Caco-2 (cell line): ENCODE data around the gene CC2D2B. TPM values are rescaled to one million over a fixed set of nuclear protein-coding genes. Genes with fewer than 3 reads are reported as not detected.
"Not testable (repeated sequence)": the region's sequence is repeated elsewhere in the genome, so short reads cannot be mapped to it uniquely, and the experiment has no call there.

Experiments used
- BruUV-seq: library from RNA; stranded (reverse); fragments of 400-500 nt; replicated peaks from 2 replicates; lab custom pipeline; 2021; lab: Mats Ljungman, UMichigan
- CTCF ChIA-PET: fragments of 300-600 bp; sonication (Branson Sonifier 250); formaldehyde crosslinking; loops from one replicate; lab custom pipeline; 2022; ENCODE audit warnings: antibody characterized with exemption; lab: Charles Lee
- POLR2A ChIA-PET: fragments of 300-600 bp; sonication (Branson Sonifier 250); formaldehyde crosslinking; loops from one replicate; lab custom pipeline; 2022; ENCODE audit warnings: antibody characterized with exemption; lab: Charles Lee
- DNase-seq, 2 experiments: peaks; one replicate each; pipeline versions ENCODE4 v3.0.0 to v3.0.0-alpha.2; 2020 to 2022
- H3K27me3 ChIP-seq: replicated peaks from 2 replicates; pipeline ENCODE4 v1.6.0; 2011; ENCODE audit warnings: low read length; ENCODE audit not compliant: control insufficient read depth, insufficient read depth
- H3K36me3 ChIP-seq: 2 replicates; pipeline ENCODE4 v1.5.1; 2011; ENCODE audit warnings: low read length; ENCODE audit not compliant: control insufficient read depth, insufficient read depth
- H3K4me1 ChIP-seq: fragments of 250-450 bp; sonication (Bioruptor Pico); 2 replicates; pipeline ENCODE4 v1.5.1; 2020; ENCODE audit warnings: mild to moderate bottlenecking
- H3K4me3 ChIP-seq: 2 replicates; pipeline ENCODE4 v1.5.1; 2011; ENCODE audit warnings: low read depth, mild to moderate bottlenecking, control low read depth, low read length
- H3K9me3 ChIP-seq: fragments of 250-450 bp; sonication (Bioruptor Pico); 2 replicates; pipeline ENCODE4 v1.5.1; 2020; ENCODE audit warnings: mild to moderate bottlenecking, moderate library complexity
- H3K27ac Mint-ChIP-seq: one replicate; pipeline ENCODE4 v1.8.0; 2022; ENCODE audit warnings: mixed read lengths; ENCODE audit not compliant: unreplicated experiment
- H3K27me3 Mint-ChIP-seq: one replicate; pipeline ENCODE4 v1.8.0; 2022; ENCODE audit warnings: mixed read lengths; ENCODE audit not compliant: insufficient read depth, unreplicated experiment
- H3K36me3 Mint-ChIP-seq: one replicate; pipeline ENCODE4 v1.8.0; 2022; ENCODE audit warnings: mild to moderate bottlenecking, mixed read lengths; ENCODE audit not compliant: insufficient read depth, unreplicated experiment
- H3K4me1 Mint-ChIP-seq: one replicate; pipeline ENCODE4 v1.8.0; 2022; ENCODE audit warnings: low read depth, mixed read lengths; ENCODE audit not compliant: unreplicated experiment
- H3K4me3 Mint-ChIP-seq: one replicate; pipeline ENCODE4 v1.8.0; 2022; ENCODE audit warnings: mild to moderate bottlenecking, moderate library complexity, mixed read lengths; ENCODE audit not compliant: unreplicated experiment
- H3K9me3 Mint-ChIP-seq: one replicate; pipeline ENCODE4 v1.8.0; 2022; ENCODE audit warnings: mixed read lengths; ENCODE audit not compliant: unreplicated experiment
- intact Hi-C: fragments of 100-400 bp; cut with micrococcal nuclease; formaldehyde crosslinking; loops from one replicate; pipeline ENCODE4 v1.10.0; 2022; ENCODE audit not compliant: unreplicated experiment
- total RNA-seq: library from RNA; stranded (reverse); gene quantifications from 2 replicates; pipeline ENCODE4 v1.2.3, GENCODE V29; 2022
- TF ChIP-seq, protein P1 (sequence below), 2 experiments: fragments of 200-600 bp in 1 of 2; IDR thresholded peaks; 1 replicate in 1 of 2; 2 replicates in 1 of 2; pipeline versions ENCODE4 v1.5.1 to v1.8.0; 2011 to 2022; ENCODE audit warnings: antibody characterized with exemption in 1 of 2, control low read depth in 1 of 2, inconsistent platforms in 1 of 2, low read depth in 1 of 2, low read length in 1 of 2, mild to moderate bottlenecking in 1 of 2, moderate library complexity in 1 of 2; ENCODE audit not compliant: insufficient read depth in 1 of 2, severe bottlenecking in 1 of 2, unreplicated experiment in 1 of 2

The CC2D2B gene
- total RNA-seq, 1 experiment from 2014 or later = 0.39 TPM

DNA sequence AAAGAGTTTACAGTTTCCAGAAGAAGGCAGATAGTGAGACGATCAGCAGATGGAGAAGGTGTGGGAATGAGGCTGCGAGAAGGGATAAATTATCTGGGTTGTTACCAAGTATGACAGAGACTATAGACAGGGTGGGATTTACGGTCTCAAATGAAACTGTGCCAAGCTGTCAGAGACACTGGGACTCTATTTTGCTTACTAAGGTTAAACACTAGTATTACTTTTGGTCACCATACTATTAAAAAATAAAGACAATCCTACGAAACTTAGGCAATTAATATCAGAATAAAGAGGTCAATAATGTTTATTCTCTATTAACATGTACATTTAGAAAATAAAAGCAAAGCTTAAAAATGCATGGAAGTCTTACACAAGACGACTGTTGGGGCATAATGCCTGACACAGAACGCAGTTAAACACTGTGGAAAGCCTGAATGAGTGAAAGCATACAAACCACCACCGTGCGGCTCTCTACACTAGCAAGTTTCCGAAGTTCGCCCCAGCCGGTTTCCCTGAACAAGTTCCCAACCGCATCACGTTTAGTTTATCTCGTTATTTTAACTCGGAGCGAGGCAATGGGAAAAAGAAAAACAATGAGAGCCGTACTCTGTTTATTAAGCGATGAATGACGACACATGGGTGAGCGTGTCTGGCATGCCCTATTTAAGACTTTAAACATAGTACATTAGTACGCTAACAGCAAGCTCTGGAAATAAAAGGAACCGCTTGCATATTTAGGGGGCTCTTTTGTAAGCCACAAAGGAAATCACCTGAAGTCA lies 909 bp upstream of the CC2D2B start:
- H3K4me3 Mint-ChIP-seq = peak overlapping the region; percentile 91
- intact Hi-C loops = loop anchor here (1.0 to 5.0 kb wide), 2 partner anchors 41 to 215 kb away; partner anchors contain the start of gene TCTN3
- Histone ChIP-seq H3K36me3 (no peaks in the 10 kb centered on the region), H3K9me3 (no peaks in the 10 kb centered on the region), H3K27me3 (no peaks in the 10 kb centered on the region), H3K4me1 (no peaks in the 10 kb centered on the region), H3K4me3 (peak overlapping the region; percentile 62)
- H3K36me3 Mint-ChIP-seq = peaks cover 9% of the 10 kb centered on the region
- no peaks in the 10 kb centered on the region for H3K27me3 Mint-ChIP-seq
- ChIA-PET POLR2A (no interaction called here), CTCF (interaction anchor here (0.8 to 2.1 kb wide), 2 partner anchors 42 to 213 kb away, joined by 3 to 31 read pairs; partner anchors contain the start of gene TCTN3)
- peak overlapping the region; percentile 94 for H3K27ac Mint-ChIP-seq
- peak; percentile 57 to 59 for DNase-seq
- no peaks in the 10 kb centered on the region for H3K9me3 Mint-ChIP-seq
- no TSS peak for BruUV-seq
- peaks cover 7% of the 10 kb centered on the region for H3K4me1 Mint-ChIP-seq
- TF ChIP-seq, protein P1, sequence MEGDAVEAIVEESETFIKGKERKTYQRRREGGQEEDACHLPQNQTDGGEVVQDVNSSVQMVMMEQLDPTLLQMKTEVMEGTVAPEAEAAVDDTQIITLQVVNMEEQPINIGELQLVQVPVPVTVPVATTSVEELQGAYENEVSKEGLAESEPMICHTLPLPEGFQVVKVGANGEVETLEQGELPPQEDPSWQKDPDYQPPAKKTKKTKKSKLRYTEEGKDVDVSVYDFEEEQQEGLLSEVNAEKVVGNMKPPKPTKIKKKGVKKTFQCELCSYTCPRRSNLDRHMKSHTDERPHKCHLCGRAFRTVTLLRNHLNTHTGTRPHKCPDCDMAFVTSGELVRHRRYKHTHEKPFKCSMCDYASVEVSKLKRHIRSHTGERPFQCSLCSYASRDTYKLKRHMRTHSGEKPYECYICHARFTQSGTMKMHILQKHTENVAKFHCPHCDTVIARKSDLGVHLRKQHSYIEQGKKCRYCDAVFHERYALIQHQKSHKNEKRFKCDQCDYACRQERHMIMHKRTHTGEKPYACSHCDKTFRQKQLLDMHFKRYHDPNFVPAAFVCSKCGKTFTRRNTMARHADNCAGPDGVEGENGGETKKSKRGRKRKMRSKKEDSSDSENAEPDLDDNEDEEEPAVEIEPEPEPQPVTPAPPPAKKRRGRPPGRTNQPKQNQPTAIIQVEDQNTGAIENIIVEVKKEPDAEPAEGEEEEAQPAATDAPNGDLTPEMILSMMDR (IDR thresholded peaks at IDR 0.05; ENCODE audit: insufficient read depth in 1 of 2, low read depth in 1 of 2, low read length in 1 of 2, severe bottlenecking in 1 of 2, unreplicated experiment in 1 of 2) = peak in 1 of 2 experiments; percentile 32

DNA sequence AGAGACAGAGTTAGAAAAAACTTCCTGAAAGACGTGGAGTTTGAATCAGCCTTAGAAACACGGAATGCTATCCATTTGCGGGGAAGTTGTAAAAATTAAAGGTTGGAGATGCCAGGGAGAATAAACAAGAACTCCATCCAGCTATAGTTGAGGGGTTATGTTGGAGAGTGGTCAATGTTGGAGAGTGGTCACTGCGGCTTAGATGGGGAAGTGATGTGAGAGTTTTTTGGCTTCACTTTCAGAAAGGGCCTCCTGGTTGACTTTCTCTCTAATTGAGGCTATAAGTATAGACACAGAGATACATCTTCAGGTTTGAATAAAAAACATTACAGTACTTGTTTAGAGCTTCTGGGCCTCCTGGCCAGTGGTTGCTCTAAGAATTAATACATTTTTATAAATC lies 675 bp downstream of the CC2D2B start:
- H3K9me3 ChIP-seq = no peaks in the 10 kb centered on the region
- no peak overlapping the region; the same call in 1 of the 2 replicates for H3K4me3 ChIP-seq
- H3K36me3 ChIP-seq = no peaks in the 10 kb centered on the region
- BruUV-seq = no TSS peak
- Mint-ChIP-seq H3K27ac (no peak overlapping the region), H3K4me3 (peak overlapping the region; percentile 91), H3K27me3 (peaks cover 6% of the 10 kb centered on the region), H3K9me3 (no peaks in the 10 kb centered on the region), H3K36me3 (peaks cover 9% of the 10 kb centered on the region), H3K4me1 (peaks cover 7% of the 10 kb centered on the region)
- DNase-seq = no peak
- POLR2A ChIA-PET = no interaction called here
- TF ChIP-seq, protein P1 (IDR thresholded peaks at IDR 0.05; ENCODE audit: insufficient read depth in 1 of 2, low read depth in 1 of 2, low read length in 1 of 2, severe bottlenecking in 1 of 2, unreplicated experiment in 1 of 2) = no peak
- CTCF ChIA-PET = interaction anchor here (0.6 to 2.1 kb wide), 4 partner anchors 43 to 215 kb away, joined by 3 to 31 read pairs (median 3); partner anchors contain the start of gene TCTN3
- no peaks in the 10 kb centered on the region for H3K27me3 ChIP-seq
- intact Hi-C loops = loop anchor here (5.0 kb wide), 1 partner anchor 216 kb away; the partner anchor contains the start of gene TCTN3
- H3K4me1 ChIP-seq = no peaks in the 10 kb centered on the region

DNA sequence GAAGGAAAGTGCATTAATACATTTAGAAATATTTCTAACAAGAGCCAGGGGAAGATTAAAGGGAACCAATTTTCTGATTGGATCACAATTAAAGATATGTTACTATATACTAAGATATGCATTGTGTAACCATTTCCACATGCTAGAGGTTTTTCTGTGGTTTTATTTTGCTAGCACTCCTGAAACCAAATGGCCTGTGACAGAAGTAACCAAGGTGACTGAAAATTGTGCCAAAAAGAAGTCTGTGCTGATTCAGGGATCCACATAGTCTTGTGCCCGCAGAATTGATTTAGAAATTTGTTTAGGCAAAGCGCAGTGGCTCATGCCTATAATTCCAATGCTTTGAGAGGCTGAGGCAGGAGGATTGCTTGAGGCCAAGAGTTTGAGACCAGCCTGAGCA lies 1.8 kb downstream of the CC2D2B start:
- Mint-ChIP-seq H3K36me3 (peaks cover 9% of the 10 kb centered on the region), H3K4me1 (peaks cover 7% of the 10 kb centered on the region), H3K9me3 (no peaks in the 10 kb centered on the region), H3K27ac (no peak overlapping the region), H3K4me3 (no peak overlapping the region), H3K27me3 (peaks cover 10% of the 10 kb centered on the region)
- H3K4me1 ChIP-seq = no peaks in the 10 kb centered on the region
- no TSS peak for BruUV-seq
- CTCF ChIA-PET = no interaction called here
- H3K27me3 ChIP-seq = no peaks in the 10 kb centered on the region
- no peaks in the 10 kb centered on the region for H3K36me3 ChIP-seq
- no peak overlapping the region for H3K4me3 ChIP-seq
- POLR2A ChIA-PET = no interaction called here
- intact Hi-C loops = loop anchor here (5.0 kb wide), 1 partner anchor 217 kb away; the partner anchor contains the start of gene TCTN3
- DNase-seq = no peak
- no peaks in the 10 kb centered on the region for H3K9me3 ChIP-seq
- TF ChIP-seq, protein P1 (IDR thresholded peaks at IDR 0.05; ENCODE audit: insufficient read depth in 1 of 2, low read depth in 1 of 2, low read length in 1 of 2, severe bottlenecking in 1 of 2, unreplicated experiment in 1 of 2) = no peak

DNA sequence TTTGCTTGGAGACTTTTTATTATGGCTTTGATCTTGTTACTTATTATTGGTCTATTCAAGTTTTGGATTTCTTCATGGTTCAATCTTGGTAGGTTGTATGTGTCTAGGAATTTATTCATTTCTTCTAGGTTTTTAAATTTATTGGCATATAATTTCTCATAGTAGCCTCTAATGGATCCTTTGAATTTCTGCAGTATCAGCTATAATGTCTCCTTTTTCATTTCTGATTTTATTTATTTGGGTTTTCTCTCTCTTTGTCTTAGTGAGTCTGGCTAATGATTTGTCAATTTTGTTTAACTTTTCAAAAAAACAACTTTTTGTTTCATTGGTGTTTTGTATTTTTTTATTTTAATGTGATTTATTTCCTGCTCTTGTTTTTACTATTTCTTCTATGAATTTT lies 8.3 kb downstream of the CC2D2B start:
- H3K27ac Mint-ChIP-seq, H3K27me3 ChIP-seq, H3K9me3 Mint-ChIP-seq, DNase-seq, H3K9me3 ChIP-seq, H3K36me3 Mint-ChIP-seq, H3K4me3 Mint-ChIP-seq, POLR2A ChIA-PET, H3K4me1 ChIP-seq, BruUV-seq, H3K4me1 Mint-ChIP-seq, H3K36me3 ChIP-seq, intact Hi-C loops, H3K4me3 ChIP-seq, CTCF ChIA-PET: not testable (repeated sequence)
- H3K27me3 Mint-ChIP-seq = peaks cover 13% of the 10 kb centered on the region
